Mucosa of gallbladder (tissue), 1 donor: Measurements from ENCODE around the gene FBXO42. TPM values are rescaled to one million over a fixed set of nuclear protein-coding genes. Genes with fewer than 3 reads are reported as not detected.

ENCODE experiments used
- DNase-seq: peaks from one replicate; pipeline ENCODE4 v3.0.0-alpha.2; 2020; ENCODE audit warnings: low spot score
- total RNA-seq: library from RNA; stranded (reverse); gene quantifications from one replicate; pipeline ENCODE4 v1.2.1, GENCODE V29; 2021
- donor health status: DM: no; HTN: no; CAD: no.

The FBXO42 gene
- total RNA-seq, 1 donor from 2014 or later: 20.8 TPM

DNA sequence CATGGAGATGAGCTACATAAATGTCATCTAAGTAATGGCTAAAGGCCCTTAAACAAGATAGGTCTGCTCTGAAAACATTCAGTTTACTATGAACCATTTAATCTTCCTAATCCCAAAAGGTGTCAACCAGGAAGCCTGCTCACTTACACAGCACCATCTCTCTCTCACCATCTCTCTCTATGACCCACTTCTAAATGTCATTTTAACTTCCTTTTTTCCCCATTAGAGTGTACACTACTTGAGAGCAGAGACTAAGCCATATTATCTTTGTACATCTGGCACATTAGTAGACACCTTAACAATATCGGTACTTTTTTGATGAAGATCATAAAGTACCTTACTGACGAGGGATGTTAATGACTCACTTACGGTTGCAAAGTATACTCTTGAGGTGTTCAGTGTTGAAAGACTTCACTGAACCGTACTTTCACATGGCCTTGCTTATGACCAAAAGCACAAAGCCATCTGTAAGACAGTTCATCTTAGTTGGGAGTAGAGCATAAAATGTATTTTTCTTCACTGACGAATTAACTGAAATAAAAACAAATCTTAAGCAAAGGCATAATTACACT lies 25.4 kb downstream of the FBXO42 start:
- DNase-seq: no peak

GRCh38 chr1:16324456-16324890 lies 27.8 kb downstream of the FBXO42 start:
- DNase-seq: no peak

GRCh38 chr1:16321176-16321867 lies 31.0 kb downstream of the FBXO42 start:
- no peak for DNase-seq

- DNase-seq: no peak
Observed at GRCh38 chr1:16318555-16318954, 33.7 kb downstream of the FBXO42 start.

DNA sequence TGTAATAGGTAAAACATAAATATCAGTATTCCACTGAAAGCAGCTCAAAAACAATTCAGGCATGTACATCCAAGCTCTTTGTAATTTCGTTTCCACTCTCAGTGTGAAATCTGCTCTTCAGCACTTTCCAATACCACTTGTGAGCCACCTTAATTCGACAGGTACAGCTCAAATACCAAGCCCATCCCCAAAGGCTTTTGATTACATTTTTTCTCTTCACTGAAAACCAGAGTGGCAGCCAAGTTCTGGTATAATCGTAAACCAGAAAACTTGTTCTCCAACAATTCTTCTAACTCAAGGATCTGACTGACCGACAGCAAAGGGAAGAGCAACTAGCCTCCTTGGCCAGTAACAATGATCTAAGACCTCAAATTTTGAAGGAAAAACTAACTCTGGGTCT lies 36.8 kb downstream of the FBXO42 start:
- no peak for DNase-seq

GRCh38 chr1:16307222-16307621 lies 45.1 kb downstream of the FBXO42 start:
- DNase-seq: no peak

DNA sequence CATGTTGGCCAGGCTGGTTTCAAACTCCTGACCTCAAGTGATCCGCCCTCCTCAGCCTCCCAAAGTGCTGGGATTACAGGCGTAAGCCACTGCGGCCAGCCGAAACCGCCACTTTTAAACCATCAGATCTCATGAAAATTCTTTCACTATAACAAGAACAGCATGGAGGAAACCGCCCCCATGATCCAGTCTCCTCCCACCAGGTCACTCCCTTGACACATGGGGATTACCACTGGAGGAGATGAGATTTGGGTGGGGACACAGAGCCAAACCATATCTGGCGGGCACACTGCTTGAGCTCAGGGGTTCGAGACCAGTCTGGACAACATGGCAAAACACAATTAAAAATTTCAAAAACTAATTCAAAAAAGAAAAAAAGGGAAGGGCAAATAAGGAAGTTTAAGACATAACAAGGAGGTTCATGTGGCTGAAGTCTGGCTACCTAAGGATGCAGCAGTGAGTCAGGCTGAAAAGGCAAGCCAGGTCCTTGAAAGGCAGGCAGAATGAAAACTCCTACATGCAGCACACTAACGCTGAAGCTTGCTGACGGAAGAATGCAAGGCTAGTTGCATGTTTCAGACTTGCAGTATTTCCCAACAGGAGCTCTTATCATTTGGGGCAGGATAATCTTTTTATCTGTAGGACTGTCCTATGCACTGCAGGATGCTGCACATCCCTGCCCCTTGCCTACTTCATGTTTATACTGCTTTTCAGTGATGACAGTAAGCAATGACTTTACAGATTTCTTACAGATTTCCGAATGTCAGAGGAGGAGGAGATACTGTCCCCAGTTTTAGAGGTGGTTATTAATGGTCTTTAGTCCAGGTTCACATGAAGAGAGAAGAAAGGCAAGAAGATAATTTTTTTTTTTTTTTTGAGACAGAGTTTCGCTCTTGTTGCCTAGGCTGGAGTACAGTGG lies 49.3 kb downstream of the FBXO42 start:
- no peak for DNase-seq

DNA sequence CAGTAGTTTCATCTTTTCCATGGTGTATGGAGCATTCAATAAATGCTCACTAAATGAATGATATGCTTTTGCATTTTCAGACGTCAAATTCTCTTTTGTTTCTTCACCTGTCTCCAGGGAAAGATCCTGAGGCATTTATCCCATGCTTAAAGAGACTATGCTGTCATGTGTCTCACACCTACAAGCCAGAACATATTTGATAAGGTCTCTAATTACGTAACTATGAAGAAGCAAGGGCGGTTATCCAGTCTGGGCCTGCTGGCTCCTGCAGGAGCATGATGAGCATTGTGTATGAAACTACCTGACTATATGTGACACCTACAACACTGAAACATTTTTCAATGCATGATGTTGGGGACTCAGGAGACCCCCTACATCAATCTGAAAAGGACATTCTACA lies 51.8 kb downstream of the FBXO42 start:
- DNase-seq: no peak

DNA sequence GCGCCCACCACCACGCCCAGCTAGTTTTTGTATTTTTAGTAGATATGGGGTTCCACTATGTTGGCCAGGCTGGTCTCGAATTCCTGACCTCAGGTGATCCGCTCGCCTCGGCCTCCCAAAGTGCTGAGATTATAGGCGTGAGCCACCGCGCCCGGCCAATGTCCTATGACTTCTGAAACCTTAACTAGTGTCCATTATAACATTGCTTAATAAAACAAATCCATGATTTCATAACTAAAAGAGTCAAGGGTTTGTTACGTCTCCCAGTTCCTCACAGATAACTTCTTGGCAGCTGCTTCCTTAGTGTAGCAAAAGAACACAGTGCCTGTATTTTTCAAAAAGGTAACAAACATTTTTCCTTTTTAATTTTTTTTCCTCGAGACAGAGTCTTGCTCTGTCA lies 53.6 kb downstream of the FBXO42 start:
- DNase-seq: no peak

GRCh38 chr1:16296643-16297042 lies 55.6 kb downstream of the FBXO42 start:
- DNase-seq: no peak

- DNase-seq: no peak
Observed at GRCh38 chr1:16294219-16295212, 57.8 kb downstream of the FBXO42 start.

GRCh38 chr1:16293538-16293937 lies 58.7 kb downstream of the FBXO42 start:
- DNase-seq: no peak

- DNase-seq: no peak
Observed at GRCh38 chr1:16292739-16293138, 59.5 kb downstream of the FBXO42 start.

GRCh38 chr1:16289959-16290358 lies 62.3 kb downstream of the FBXO42 start:
- DNase-seq: no peak

GRCh38 chr1:16286122-16286521 lies 66.2 kb downstream of the FBXO42 start:
- no peak for DNase-seq

DNA sequence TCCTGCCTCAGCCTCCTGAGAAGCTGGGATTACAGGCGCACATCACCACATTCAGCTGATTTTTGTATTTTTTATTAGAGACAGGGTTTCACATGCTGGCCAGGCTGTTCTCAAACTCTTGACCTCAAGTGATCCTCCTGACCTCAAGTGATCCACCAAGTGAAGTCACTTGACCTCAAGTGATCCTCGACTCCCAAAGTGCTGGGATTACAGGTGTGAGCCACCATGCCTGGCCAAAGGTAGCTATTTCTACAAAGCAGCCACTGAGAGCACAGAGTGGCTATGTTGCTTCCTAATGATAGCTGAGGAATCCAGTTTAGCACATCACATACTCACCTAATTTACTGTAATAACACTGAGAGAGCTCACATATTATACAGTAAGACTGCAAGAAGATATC lies 70.5 kb downstream of the FBXO42 start:
- no peak for DNase-seq

GRCh38 chr1:16279186-16279585 lies 73.1 kb downstream of the FBXO42 start:
- DNase-seq: no peak

GRCh38 chr1:16276302-16277030 lies 75.8 kb downstream of the FBXO42 start:
- no peak for DNase-seq

- no peak for DNase-seq
Observed at GRCh38 chr1:16275591-16275990, 76.7 kb downstream of the FBXO42 start.

DNA sequence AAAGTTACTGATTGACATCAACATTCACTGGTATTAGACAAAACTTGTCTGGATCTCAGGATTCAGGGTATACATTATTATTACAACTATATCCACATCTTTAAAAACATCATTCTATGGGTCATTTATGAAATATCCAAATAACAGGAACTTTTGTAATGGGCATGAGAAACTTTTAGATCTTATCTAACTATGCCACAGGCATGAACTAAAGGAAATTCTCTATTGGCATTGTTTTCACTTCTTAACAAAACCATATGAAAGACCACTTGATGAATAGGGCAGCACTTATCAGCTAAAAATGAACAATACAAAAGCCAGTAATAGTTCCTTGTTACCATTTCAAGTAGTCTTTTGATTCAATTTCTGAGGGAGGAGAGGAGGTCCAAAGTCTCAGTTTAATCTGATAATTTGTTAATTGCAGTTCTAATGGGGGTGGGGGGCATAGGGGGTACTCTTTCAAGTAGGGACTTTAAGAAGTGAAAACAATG lies 84.5 kb downstream of the FBXO42 start:
- DNase-seq: no peak
